Trophoblast cell (in vitro differentiated cells and primary cell): ENCODE measurements around the gene STPG3.
A peak's percentile ranks its signal among the peaks of the same experiment; 100 is the strongest.

Source experiments
- DNase-seq, 2 donors: peaks; one replicate each; pipeline ENCODE4 v3.0.0-alpha.2; 2016
- H2AFZ ChIP-seq: 2 replicates; pipeline ENCODE4 v1.6.1; 2013; ENCODE audit warnings: low read length, moderate library complexity, mild to moderate bottlenecking; ENCODE audit not compliant: insufficient read depth, poor library complexity
- H2AK5ac ChIP-seq: 2 replicates; pipeline ENCODE4 v1.6.1; 2013; ENCODE audit warnings: mild to moderate bottlenecking, low read length
- H2BK120ac ChIP-seq: 2 replicates; pipeline ENCODE4 v1.6.1; 2013; ENCODE audit warnings: low read length, mild to moderate bottlenecking, moderate library complexity; ENCODE audit not compliant: insufficient read depth, poor library complexity
- H2BK12ac ChIP-seq: 2 replicates; pipeline ENCODE4 v1.6.1; 2013; ENCODE audit warnings: mild to moderate bottlenecking, low read length, moderate library complexity
- H2BK5ac ChIP-seq: 2 replicates; pipeline ENCODE4 v1.6.1; 2013; ENCODE audit warnings: low read length, low read depth, moderate library complexity, mild to moderate bottlenecking; ENCODE audit not compliant: poor library complexity
- H3K14ac ChIP-seq: 2 replicates; pipeline ENCODE4 v1.6.1; 2013; ENCODE audit warnings: mild to moderate bottlenecking, low read length
- H3K18ac ChIP-seq: 2 replicates; pipeline ENCODE4 v1.6.1; 2013; ENCODE audit warnings: mild to moderate bottlenecking, low read length
- H3K23ac ChIP-seq: 2 replicates; pipeline ENCODE4 v1.6.1; 2013; ENCODE audit warnings: low read length
- H3K27ac ChIP-seq: 2 replicates; pipeline ENCODE4 v1.5.1; 2013; ENCODE audit warnings: low read depth, mild to moderate bottlenecking, inconsistent platforms, low read length, moderate library complexity
- H3K27me3 ChIP-seq: 2 replicates; pipeline ENCODE4 v1.6.1; 2013; ENCODE audit warnings: inconsistent platforms, mild to moderate bottlenecking, low read length, moderate library complexity; ENCODE audit not compliant: insufficient read depth
- H3K36me3 ChIP-seq, 2 experiments: 1 replicate in 1 of 2; 2 replicates in 1 of 2; pipeline ENCODE4 v1.6.1; 2013; ENCODE audit warnings: low read length in 2 of 2, mild to moderate bottlenecking in 2 of 2, moderate library complexity in 1 of 2; ENCODE audit not compliant: insufficient read depth in 2 of 2, control insufficient read depth in 1 of 2
- H3K4ac ChIP-seq: 2 replicates; pipeline ENCODE4 v1.6.1; 2013; ENCODE audit warnings: low read depth, mild to moderate bottlenecking, low read length, moderate library complexity
- H3K4me1 ChIP-seq, 2 experiments: 1 replicate in 1 of 2; 2 replicates in 1 of 2; pipeline ENCODE4 v1.6.1; 2013; ENCODE audit warnings: low read length in 2 of 2, mild to moderate bottlenecking in 2 of 2, moderate library complexity in 1 of 2; ENCODE audit not compliant: insufficient read depth in 2 of 2, control insufficient read depth in 1 of 2
- H3K4me2 ChIP-seq: 2 replicates; pipeline ENCODE4 v1.6.1; 2013; ENCODE audit warnings: inconsistent platforms, mild to moderate bottlenecking, low read length, moderate library complexity
- H3K4me3 ChIP-seq: 2 replicates; pipeline ENCODE4 v1.5.1; 2013; ENCODE audit warnings: mild to moderate bottlenecking, low read depth, low read length, inconsistent platforms
- H3K79me1 ChIP-seq: one replicate; pipeline ENCODE4 v1.6.1; 2013; ENCODE audit warnings: low read length
- H3K79me2 ChIP-seq: 2 replicates; pipeline ENCODE4 v1.6.1; 2013; ENCODE audit warnings: low read length, mild to moderate bottlenecking; ENCODE audit not compliant: control insufficient read depth, insufficient read depth, poor library complexity
- H3K9ac ChIP-seq: 2 replicates; pipeline ENCODE4 v1.6.1; 2013; ENCODE audit warnings: mild to moderate bottlenecking, low read length
- H3K9me3 ChIP-seq: 2 replicates; pipeline ENCODE4 v1.6.1; 2013; ENCODE audit warnings: low read depth, mild to moderate bottlenecking, control low read depth, inconsistent platforms, low read length; ENCODE audit not compliant: insufficient read depth
- H4K12ac ChIP-seq: 2 replicates; pipeline ENCODE4 v1.6.1; 2013; ENCODE audit warnings: low read depth, mild to moderate bottlenecking, low read length, moderate library complexity
- H4K8ac ChIP-seq: 2 replicates; pipeline ENCODE4 v1.6.1; 2013; ENCODE audit warnings: low read depth, mild to moderate bottlenecking, low read length, moderate library complexity
- H4K91ac ChIP-seq: one replicate; pipeline ENCODE4 v1.6.1; 2013; ENCODE audit warnings: low read depth, mild to moderate bottlenecking, low read length, moderate library complexity
- WGBS: extraction: QIAGEN DNeasy Blood & Tissue Kit; methylation state at CpG from one replicate; pipeline ENCODE4 v1.1.7; 2013; ENCODE audit warnings: missing lambda C conversion rate; ENCODE audit not compliant: insufficient read length, insufficient coverage; ENCODE audit errors: extremely low coverage; 5-methylcytosine and 5-hydroxymethylcytosine counted together

Gene STPG3

DNA sequence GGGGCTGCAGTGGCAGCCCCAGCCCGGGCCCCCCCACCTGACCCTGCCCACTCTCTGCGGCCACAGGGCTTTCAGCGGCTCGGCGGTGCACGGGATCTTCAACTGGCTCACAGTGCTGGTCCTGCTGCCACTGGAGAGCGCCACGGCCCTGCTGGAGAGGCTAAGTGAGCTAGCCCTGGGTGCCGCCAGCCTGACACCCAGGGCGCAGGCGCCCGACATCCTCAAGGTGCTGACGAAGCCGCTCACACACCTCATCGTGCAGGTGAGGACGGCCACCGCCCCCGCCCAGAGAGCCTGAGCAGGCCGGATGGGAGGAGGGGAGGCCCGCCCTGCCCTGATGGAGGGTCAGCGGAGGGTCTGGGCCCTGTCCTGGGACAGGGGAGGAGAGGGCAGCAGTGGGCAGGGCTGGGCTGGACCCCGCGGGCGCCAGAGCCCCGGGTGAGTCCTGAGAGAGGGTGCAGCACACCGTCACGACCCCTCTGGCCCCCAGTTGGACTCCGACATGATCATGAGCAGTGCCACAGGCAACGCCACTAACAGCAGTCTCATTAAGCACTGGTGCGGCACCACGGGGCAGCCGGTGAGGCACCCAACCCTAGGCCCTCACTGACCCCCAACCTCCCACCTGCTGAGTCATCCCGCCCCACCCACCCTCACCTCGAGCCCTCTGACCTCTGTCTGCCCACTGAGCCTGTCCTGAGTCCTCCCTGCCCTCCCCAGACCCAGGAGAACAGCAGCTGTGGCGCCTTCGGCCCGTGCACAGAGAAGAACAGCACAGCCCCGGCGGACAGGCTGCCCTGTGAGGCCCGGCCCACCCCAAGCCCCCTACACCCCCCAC, 17.7 kb upstream of the STPG3 start:
- no peak overlapping the region for H3K18ac ChIP-seq
- no peak overlapping the region for H3K27ac ChIP-seq
- H3K36me3 ChIP-seq, result no peaks in the 10 kb centered on the region
- H4K91ac ChIP-seq, result no peak overlapping the region
- H2AK5ac ChIP-seq, result no peak overlapping the region
- H3K4me3 ChIP-seq, result no peak overlapping the region
- no peak overlapping the region for H3K23ac ChIP-seq
- H4K8ac ChIP-seq, result no peak overlapping the region
- no peak overlapping the region for H4K12ac ChIP-seq
- H3K4me1 ChIP-seq, result peaks cover 5 to 9% of the 10 kb centered on the region in 2 experiments
- no peak for DNase-seq
- no peak overlapping the region for H2BK5ac ChIP-seq
- H3K14ac ChIP-seq, result no peak overlapping the region
- H3K79me2 ChIP-seq, result no peaks in the 10 kb centered on the region
- H3K9me3 ChIP-seq, result peaks cover 1% of the 10 kb centered on the region
- H2BK120ac ChIP-seq, result no peak overlapping the region
- no peak overlapping the region for H2BK12ac ChIP-seq
- no peak overlapping the region for H3K4me2 ChIP-seq
- WGBS, result no CpG with 5 or more reads among the region's 40 CpGs
- no peaks in the 10 kb centered on the region for H3K27me3 ChIP-seq
- H2AFZ ChIP-seq, result no peak overlapping the region
- H3K4ac ChIP-seq, result no peak overlapping the region
- H3K79me1 ChIP-seq, result no peaks in the 10 kb centered on the region
- H3K9ac ChIP-seq, result no peak overlapping the region

- H3K27me3 ChIP-seq, result no peaks in the 10 kb centered on the region
- no peak overlapping the region for H3K18ac ChIP-seq
- no CpG with 5 or more reads among the region's 40 CpGs for WGBS
- H3K23ac ChIP-seq, result no peak overlapping the region
- H4K12ac ChIP-seq, result no peak overlapping the region
- no peak overlapping the region for H4K8ac ChIP-seq
- no peak overlapping the region for H4K91ac ChIP-seq
- H3K9me3 ChIP-seq, result no peaks in the 10 kb centered on the region
- no peak overlapping the region for H2BK120ac ChIP-seq
- H3K79me1 ChIP-seq, result no peaks in the 10 kb centered on the region
- DNase-seq, result peak in 1 of 2 donors; percentile 28
- no peak overlapping the region for H2BK5ac ChIP-seq
- H3K4me1 ChIP-seq, result peaks cover 5 to 8% of the 10 kb centered on the region in 2 experiments
- no peaks in the 10 kb centered on the region for H3K79me2 ChIP-seq
- H3K27ac ChIP-seq, result no peak overlapping the region
- no peak overlapping the region for H2AK5ac ChIP-seq
- no peak overlapping the region for H3K4me3 ChIP-seq
- no peak overlapping the region for H3K14ac ChIP-seq
- H2AFZ ChIP-seq, result no peak overlapping the region
- H3K9ac ChIP-seq, result no peak overlapping the region
- no peak overlapping the region for H2BK12ac ChIP-seq
- no peaks in the 10 kb centered on the region for H3K36me3 ChIP-seq
- no peak overlapping the region for H3K4me2 ChIP-seq
- no peak overlapping the region for H3K4ac ChIP-seq
Measured at GRCh38 chr9:137234055-137234697, 16.9 kb upstream of the STPG3 start.

- H3K9ac ChIP-seq, result no peak overlapping the region
- H3K9me3 ChIP-seq, result no peaks in the 10 kb centered on the region
- no peaks in the 10 kb centered on the region for H3K79me1 ChIP-seq
- no peaks in the 10 kb centered on the region for H3K27me3 ChIP-seq
- H3K4me3 ChIP-seq, result no peak overlapping the region
- H3K27ac ChIP-seq, result no peak overlapping the region
- no peak overlapping the region for H2AK5ac ChIP-seq
- no peak overlapping the region for H3K18ac ChIP-seq
- H3K4ac ChIP-seq, result no peak overlapping the region
- H3K4me2 ChIP-seq, result no peak overlapping the region
- H4K91ac ChIP-seq, result no peak overlapping the region
- no peaks in the 10 kb centered on the region for H3K79me2 ChIP-seq
- H2BK5ac ChIP-seq, result no peak overlapping the region
- no CpG with 5 or more reads among the region's 18 CpGs for WGBS
- H4K12ac ChIP-seq, result no peak overlapping the region
- no peaks in the 10 kb centered on the region for H3K36me3 ChIP-seq
- no peak overlapping the region for H4K8ac ChIP-seq
- no peak overlapping the region for H2BK12ac ChIP-seq
- no peak overlapping the region for H3K23ac ChIP-seq
- DNase-seq, result no peak
- H2BK120ac ChIP-seq, result no peak overlapping the region
- H3K4me1 ChIP-seq, result peaks cover 5% of the 10 kb centered on the region in 2 experiments
- H2AFZ ChIP-seq, result no peak overlapping the region
- H3K14ac ChIP-seq, result no peak overlapping the region
Measured at GRCh38 chr9:137234758-137235423, 16.2 kb upstream of the STPG3 start.

- H2BK12ac ChIP-seq, result no peak overlapping the region
Measured at GRCh38 chr9:137235424-137236237, 15.5 kb upstream of the STPG3 start.

More at GRCh38 chr9:137235424-137236237, 15.5 kb upstream of the STPG3 start:
- H4K12ac ChIP-seq, result no peak overlapping the region
- no peak overlapping the region for H3K18ac ChIP-seq
- H3K4me1 ChIP-seq, result peaks cover 5% of the 10 kb centered on the region in 2 experiments
- no peak overlapping the region for H3K27ac ChIP-seq
- H3K23ac ChIP-seq, result no peak overlapping the region
- H3K79me1 ChIP-seq, result peaks cover 6% of the 10 kb centered on the region
- no peak overlapping the region for H2AFZ ChIP-seq
- H4K91ac ChIP-seq, result no peak overlapping the region
- no peak overlapping the region for H3K4ac ChIP-seq
- H3K9ac ChIP-seq, result no peak overlapping the region
- no peak overlapping the region for H2BK5ac ChIP-seq
- no peak overlapping the region for H4K8ac ChIP-seq
- H3K14ac ChIP-seq, result no peak overlapping the region
- no peak overlapping the region for H2AK5ac ChIP-seq
- H3K4me2 ChIP-seq, result no peak overlapping the region
- no peaks in the 10 kb centered on the region for H3K27me3 ChIP-seq
- WGBS, result no CpG with 5 or more reads among the region's 35 CpGs
- H3K79me2 ChIP-seq, result peaks cover 5% of the 10 kb centered on the region
- no peak overlapping the region for H2BK120ac ChIP-seq
- DNase-seq, result no peak
- H3K9me3 ChIP-seq, result no peaks in the 10 kb centered on the region
- no peak overlapping the region for H3K4me3 ChIP-seq
- H3K36me3 ChIP-seq, result no peaks in the 10 kb centered on the region
